Measurements from ENCODE around the gene C4B. TPM values are rescaled to one million over a fixed set of nuclear protein-coding genes. Genes with fewer than 3 reads are reported as not detected.
"Not testable (repeated sequence)": the region's sequence is repeated elsewhere in the genome, so short reads cannot be mapped to it uniquely, and the experiment has no call there.

The C4B gene
- total RNA-seq, 1 donor from 2014 or later: 1.4 TPM

GRCh38 chr6:32050562-32050961 is 36.0 kb downstream of the C4B start:
- DNase-seq (ENCODE audit: low read depth in 2 of 2): no peak

- not testable (repeated sequence) for DNase-seq (ENCODE audit: low read depth in 2 of 2)
Measured at GRCh38 chr6:32052626-32053025, 38.0 kb downstream of the C4B start.

- DNase-seq (ENCODE audit: low read depth in 2 of 2): not testable (repeated sequence)
Measured at GRCh38 chr6:32053314-32053713, 38.7 kb downstream of the C4B start.

GRCh38 chr6:32055756-32056155 is 41.2 kb downstream of the C4B start:
- not testable (repeated sequence) for DNase-seq (ENCODE audit: low read depth in 2 of 2)

- no peak for DNase-seq (ENCODE audit: low read depth in 2 of 2)
Measured at GRCh38 chr6:32056254-32056653, 41.7 kb downstream of the C4B start.

GRCh38 chr6:32057966-32058365 is 43.4 kb downstream of the C4B start:
- DNase-seq (ENCODE audit: low read depth in 2 of 2): no peak

- DNase-seq (ENCODE audit: low read depth in 2 of 2): peak; percentile 50 to 75
Measured at GRCh38 chr6:32058511-32058963, 43.9 kb downstream of the C4B start.

GRCh38 chr6:32060966-32061655 is 46.5 kb downstream of the C4B start:
- DNase-seq (ENCODE audit: low read depth in 2 of 2): no peak

GRCh38 chr6:32064706-32065105 is 50.1 kb downstream of the C4B start:
- no peak for DNase-seq (ENCODE audit: low read depth in 2 of 2)

- DNase-seq (ENCODE audit: low read depth in 2 of 2): not testable (repeated sequence)
Measured at GRCh38 chr6:32067521-32067920, 52.9 kb downstream of the C4B start.

GRCh38 chr6:32068315-32068714 is 53.7 kb downstream of the C4B start:
- not testable (repeated sequence) for DNase-seq (ENCODE audit: low read depth in 2 of 2)

GRCh38 chr6:32068867-32069266 is 54.3 kb downstream of the C4B start:
- DNase-seq (ENCODE audit: low read depth in 2 of 2): no peak

- DNase-seq (ENCODE audit: low read depth in 2 of 2): no peak
Measured at GRCh38 chr6:32069460-32069859, 54.9 kb downstream of the C4B start.

- DNase-seq (ENCODE audit: low read depth in 2 of 2): no peak
Measured at GRCh38 chr6:32069878-32070515, 55.4 kb downstream of the C4B start.

GRCh38 chr6:32070814-32071543 is 56.4 kb downstream of the C4B start:
- DNase-seq (ENCODE audit: low read depth in 2 of 2): no peak

GRCh38 chr6:32073101-32073500 is 58.5 kb downstream of the C4B start:
- no peak for DNase-seq (ENCODE audit: low read depth in 2 of 2)

GRCh38 chr6:32073613-32074012 is 59.0 kb downstream of the C4B start:
- no peak for DNase-seq (ENCODE audit: low read depth in 2 of 2)

GRCh38 chr6:32074996-32075532 is 60.5 kb downstream of the C4B start:
- no peak for DNase-seq (ENCODE audit: low read depth in 2 of 2)

GRCh38 chr6:32075781-32076180 is 61.2 kb downstream of the C4B start:
- DNase-seq (ENCODE audit: low read depth in 2 of 2): no peak

GRCh38 chr6:32076321-32076809 is 61.8 kb downstream of the C4B start:
- peak in 1 of 2 donors; percentile 45 for DNase-seq (ENCODE audit: low read depth in 2 of 2)

- no peak for DNase-seq (ENCODE audit: low read depth in 2 of 2)
Measured at GRCh38 chr6:32079566-32080290, 65.1 kb downstream of the C4B start.
